Left forelimb (tissue), 1 donor: ENCODE data around the gene CDX1.

Source experiments
- DNase-seq: peaks from one replicate; pipeline ENCODE4 v3.0.0-alpha.2; 2018; ENCODE audit warnings: low spot score

CDX1 gene

DNA sequence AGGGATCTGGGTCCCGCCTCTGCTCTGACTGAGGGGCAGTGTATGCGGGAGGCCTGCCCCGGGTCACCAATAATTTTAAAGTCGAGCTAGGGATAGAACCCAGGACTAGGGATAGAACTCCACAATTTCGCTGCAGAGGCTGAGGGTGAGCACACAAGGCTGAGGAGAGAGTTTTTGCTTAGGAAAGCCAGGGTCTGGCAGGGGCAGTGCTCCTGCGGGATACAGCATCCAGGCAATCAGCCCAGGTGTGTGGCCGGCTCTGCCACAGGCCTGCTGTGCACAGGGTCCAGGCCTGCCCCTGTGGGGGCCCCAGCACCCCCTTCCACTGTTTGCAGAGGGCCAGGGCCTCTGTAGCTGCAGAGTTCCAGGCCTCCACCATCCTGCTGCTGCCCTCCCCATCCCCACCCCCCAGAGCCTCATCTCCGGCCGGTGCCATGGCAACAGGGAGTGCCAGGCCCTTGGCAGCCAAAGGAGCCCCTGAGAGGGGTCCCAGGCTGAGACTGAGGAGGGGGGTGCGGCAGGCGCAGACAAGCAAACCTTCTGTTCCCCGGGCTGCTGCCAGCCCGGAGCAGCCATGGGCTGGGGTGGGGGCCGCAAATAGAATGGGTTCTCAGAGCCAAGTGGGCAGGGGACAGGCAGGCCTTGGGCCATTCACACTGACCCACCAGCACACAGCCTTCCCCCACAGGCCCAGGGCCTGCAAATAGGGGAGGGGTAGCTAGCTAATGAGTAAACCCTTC is 19.5 kb upstream of the CDX1 start:
- DNase-seq: no peak

DNA sequence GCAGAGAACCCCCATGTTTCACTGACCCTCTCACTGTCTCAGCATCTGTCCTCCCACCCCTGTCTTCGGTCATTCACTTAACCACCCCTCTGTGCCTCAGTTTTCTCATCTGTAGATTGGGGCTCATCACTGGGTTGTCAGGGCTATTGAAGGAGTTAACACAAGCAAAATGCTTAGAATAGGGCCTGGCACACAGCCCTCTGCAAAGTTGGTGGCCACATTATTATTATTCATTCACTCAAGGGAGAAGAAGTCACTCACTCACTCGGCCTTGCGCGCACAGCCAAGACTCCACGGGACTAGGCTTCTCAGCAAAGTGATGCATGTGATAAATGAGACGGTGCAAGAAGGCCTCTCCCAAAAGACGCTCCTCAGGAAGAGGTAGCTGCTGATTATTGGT is 18.9 kb upstream of the CDX1 start:
- no peak for DNase-seq

- DNase-seq: no peak
Measured at GRCh38 chr5:150148117-150148927, 18.3 kb upstream of the CDX1 start.

- DNase-seq: no peak
Measured at GRCh38 chr5:150149618-150150017, 17.0 kb upstream of the CDX1 start.

GRCh38 chr5:150152636-150153462 is 13.7 kb upstream of the CDX1 start:
- DNase-seq: no peak

- DNase-seq: no peak
Measured at GRCh38 chr5:150153483-150153882, 13.1 kb upstream of the CDX1 start.

DNA sequence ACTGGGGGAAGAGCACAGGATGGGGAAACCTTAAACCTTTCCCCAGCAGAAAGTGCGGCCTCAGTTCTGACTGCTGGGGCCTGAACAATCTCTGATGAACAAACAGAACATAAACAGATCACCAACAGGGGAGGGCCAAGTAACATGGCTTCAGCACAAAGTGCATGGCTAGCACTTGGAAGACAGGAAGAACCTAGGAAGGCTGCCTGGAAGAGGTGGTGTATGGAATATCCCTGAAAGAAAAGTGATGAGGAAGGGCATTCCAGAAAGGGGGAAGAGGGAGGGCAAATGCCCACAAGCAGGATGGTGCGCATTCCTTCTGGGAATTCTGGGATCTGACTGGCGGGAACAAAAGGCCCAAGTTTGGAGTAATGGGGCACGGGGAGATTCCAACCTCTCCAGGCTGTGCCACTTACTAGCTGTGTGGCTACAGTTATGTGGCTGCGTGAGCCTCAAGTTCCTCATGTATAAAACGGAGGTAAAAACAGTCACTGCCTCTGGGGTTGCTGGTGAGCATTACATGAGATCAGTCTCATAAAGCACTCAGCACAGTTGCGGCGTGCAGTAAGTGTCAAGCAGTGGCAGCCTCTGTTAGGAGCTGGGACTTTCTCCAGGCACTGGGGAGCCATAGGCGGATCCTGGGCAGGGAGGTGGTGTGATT is 12.5 kb upstream of the CDX1 start:
- DNase-seq: no peak

- no peak for DNase-seq
Measured at GRCh38 chr5:150154618-150155128, 11.9 kb upstream of the CDX1 start.

GRCh38 chr5:150155258-150156026 is 11.1 kb upstream of the CDX1 start, which contains the start of gene PDGFRB:
TSS of gene PDGFRB (minus strand) at chr5:150155845. CDS start at chr5:150137047, 18,798 bp downstream.
- DNase-seq: peak; percentile 93

- DNase-seq: no peak
Measured at GRCh38 chr5:150156027-150156368, 10.6 kb upstream of the CDX1 start.

DNA sequence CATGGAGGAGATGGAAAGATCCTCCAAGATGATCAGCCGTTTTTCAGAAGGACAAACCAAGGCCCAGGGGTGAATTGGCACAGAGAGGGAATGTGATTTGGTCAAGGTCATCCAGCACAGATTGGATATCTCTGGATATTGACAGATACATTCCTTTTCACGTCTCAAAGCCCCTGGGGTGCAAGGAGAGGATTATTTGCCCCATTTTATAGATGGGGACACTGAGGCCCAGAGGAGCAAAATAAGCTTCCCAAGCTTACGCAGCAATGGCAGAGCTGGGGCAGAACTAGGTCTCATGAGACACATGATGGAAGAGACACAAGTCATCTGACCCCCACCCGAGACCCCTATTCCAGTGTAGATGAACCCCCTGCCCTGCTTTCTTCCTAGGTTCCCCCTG is 10.0 kb upstream of the CDX1 start:
- DNase-seq: no peak

- DNase-seq: no peak
Measured at GRCh38 chr5:150157168-150157567, 9.4 kb upstream of the CDX1 start.

- no peak for DNase-seq
Measured at GRCh38 chr5:150158170-150158949, 8.2 kb upstream of the CDX1 start.

GRCh38 chr5:150159031-150159430 is 7.5 kb upstream of the CDX1 start:
- no peak for DNase-seq

- DNase-seq: no peak
Measured at GRCh38 chr5:150159741-150160179, 6.8 kb upstream of the CDX1 start.

DNA sequence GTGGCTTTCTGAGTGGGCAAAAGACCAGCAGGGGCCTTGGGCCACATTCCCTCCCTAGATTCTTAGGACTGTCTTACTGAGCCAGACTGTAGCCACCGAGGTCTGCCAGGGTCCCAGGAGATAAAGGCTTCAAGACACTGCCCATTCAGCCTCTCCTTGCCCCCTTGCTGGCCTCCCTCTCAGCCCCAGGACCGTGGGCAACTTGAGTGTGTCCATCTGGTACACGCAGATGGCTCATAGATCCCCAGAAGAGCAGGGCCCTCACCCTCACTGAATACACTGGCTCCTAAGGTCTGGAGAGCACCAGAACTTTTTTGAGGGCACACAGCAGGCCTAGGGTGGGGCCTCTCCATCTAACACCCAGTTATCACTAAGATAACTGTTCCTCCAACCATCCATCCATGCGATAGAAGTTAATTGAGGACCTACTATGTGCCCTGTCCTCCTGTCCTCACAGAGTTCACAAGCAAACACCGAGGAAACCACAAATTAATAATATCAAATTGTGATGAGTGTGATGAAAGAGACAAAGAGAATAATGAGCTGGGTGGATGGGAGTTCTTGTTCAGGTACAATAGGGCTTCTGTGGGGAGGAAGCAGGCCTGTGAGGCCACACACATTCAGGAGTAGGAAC is 6.0 kb upstream of the CDX1 start:
- no peak for DNase-seq

GRCh38 chr5:150161242-150162141 is 5.1 kb upstream of the CDX1 start:
- peak; percentile 87 for DNase-seq

DNA sequence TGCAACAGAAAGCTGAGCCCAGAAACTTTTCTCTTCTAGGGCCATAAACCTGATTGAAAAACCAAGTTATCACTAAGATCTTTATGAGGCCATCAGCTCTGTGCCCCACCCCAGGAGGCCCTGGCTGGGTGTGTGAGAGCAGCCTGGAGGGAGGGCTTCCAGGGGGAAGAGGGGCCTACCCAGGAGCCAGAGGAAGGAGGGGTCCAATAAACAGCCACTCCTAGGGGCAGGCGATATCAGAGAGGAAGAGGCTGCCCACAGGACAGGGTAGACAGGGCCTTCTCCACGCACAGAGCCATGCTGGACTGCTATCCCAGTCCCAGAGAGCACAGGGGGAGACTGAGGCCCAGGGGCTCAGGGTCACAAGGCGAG is 4.5 kb upstream of the CDX1 start:
- no peak for DNase-seq

- DNase-seq: no peak
Measured at GRCh38 chr5:150163035-150163434, 3.5 kb upstream of the CDX1 start.
